Liver (tissue), 3 donors: Measurements from ENCODE around the gene FAM163A.

Experiments
- EGR1 ChIP-seq, 2 donors: IDR thresholded peaks; 2 replicates each; pipeline ENCODE4 v1.6.1; 2016 to 2018; ENCODE audit warnings: antibody characterized with exemption in 2 of 2, low read depth in 2 of 2
- GABPA ChIP-seq, 2 donors: IDR thresholded peaks in 1 of 2; conservative IDR thresholded peaks in 1 of 2; 2 replicates each; pipeline ENCODE4 v1.6.1; 2016; ENCODE audit warnings: antibody characterized with exemption in 2 of 2, mild to moderate bottlenecking in 1 of 2, moderate library complexity in 1 of 2
- HNF4A ChIP-seq, 2 donors: conservative IDR thresholded peaks; 2 replicates each; pipeline ENCODE4 v1.6.1; 2016; ENCODE audit warnings: antibody characterized with exemption in 2 of 2, mild to moderate bottlenecking in 2 of 2
- JUND ChIP-seq, 2 donors: IDR thresholded peaks; 2 replicates each; pipeline ENCODE4 v1.6.1; 2016; ENCODE audit warnings: antibody characterized with exemption in 2 of 2
- RAD21 ChIP-seq, 2 donors: IDR thresholded peaks; 2 replicates each; pipeline ENCODE4 v1.6.1; 2016; ENCODE audit warnings: antibody characterized with exemption in 2 of 2, mild to moderate bottlenecking in 2 of 2
- TF ChIP-seq, protein P1 (sequence below): fragments of 150-350 bp; IDR thresholded peaks from 2 replicates; pipeline ENCODE4 v1.5.1; 2017; ENCODE audit warnings: improper control_type of control experiment, low read depth, low read length; ENCODE audit not compliant: missing input control
- TF ChIP-seq, protein P2 (sequence below): IDR thresholded peaks from 2 replicates; pipeline ENCODE4 v1.6.1; 2016; ENCODE audit warnings: antibody characterized with exemption, mild to moderate bottlenecking
- donor health status: healthy.
- donor health status: healthy.

DNA sequence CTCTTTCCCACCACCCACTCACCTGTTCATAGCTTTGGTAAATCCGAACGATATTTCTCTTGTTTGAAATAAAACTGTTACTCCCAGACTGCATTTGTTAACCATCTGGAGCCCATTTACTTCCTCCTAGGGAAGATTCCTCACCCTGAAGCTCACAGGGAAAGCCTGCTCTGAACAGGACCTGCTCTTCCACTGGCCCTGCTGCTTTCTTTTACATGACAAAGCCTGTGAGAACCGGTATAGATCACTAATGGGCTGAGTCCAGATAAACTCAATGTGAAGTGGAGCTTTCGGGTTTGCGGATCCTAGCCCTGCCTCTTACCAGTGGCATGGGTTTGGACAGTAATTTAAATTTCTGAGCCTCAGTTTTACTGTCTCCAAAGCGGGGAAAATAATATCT is 45.2 kb downstream of the FAM163A start:
- TF ChIP-seq, protein P1, sequence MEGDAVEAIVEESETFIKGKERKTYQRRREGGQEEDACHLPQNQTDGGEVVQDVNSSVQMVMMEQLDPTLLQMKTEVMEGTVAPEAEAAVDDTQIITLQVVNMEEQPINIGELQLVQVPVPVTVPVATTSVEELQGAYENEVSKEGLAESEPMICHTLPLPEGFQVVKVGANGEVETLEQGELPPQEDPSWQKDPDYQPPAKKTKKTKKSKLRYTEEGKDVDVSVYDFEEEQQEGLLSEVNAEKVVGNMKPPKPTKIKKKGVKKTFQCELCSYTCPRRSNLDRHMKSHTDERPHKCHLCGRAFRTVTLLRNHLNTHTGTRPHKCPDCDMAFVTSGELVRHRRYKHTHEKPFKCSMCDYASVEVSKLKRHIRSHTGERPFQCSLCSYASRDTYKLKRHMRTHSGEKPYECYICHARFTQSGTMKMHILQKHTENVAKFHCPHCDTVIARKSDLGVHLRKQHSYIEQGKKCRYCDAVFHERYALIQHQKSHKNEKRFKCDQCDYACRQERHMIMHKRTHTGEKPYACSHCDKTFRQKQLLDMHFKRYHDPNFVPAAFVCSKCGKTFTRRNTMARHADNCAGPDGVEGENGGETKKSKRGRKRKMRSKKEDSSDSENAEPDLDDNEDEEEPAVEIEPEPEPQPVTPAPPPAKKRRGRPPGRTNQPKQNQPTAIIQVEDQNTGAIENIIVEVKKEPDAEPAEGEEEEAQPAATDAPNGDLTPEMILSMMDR, result no peak
- TF ChIP-seq, protein P2, sequence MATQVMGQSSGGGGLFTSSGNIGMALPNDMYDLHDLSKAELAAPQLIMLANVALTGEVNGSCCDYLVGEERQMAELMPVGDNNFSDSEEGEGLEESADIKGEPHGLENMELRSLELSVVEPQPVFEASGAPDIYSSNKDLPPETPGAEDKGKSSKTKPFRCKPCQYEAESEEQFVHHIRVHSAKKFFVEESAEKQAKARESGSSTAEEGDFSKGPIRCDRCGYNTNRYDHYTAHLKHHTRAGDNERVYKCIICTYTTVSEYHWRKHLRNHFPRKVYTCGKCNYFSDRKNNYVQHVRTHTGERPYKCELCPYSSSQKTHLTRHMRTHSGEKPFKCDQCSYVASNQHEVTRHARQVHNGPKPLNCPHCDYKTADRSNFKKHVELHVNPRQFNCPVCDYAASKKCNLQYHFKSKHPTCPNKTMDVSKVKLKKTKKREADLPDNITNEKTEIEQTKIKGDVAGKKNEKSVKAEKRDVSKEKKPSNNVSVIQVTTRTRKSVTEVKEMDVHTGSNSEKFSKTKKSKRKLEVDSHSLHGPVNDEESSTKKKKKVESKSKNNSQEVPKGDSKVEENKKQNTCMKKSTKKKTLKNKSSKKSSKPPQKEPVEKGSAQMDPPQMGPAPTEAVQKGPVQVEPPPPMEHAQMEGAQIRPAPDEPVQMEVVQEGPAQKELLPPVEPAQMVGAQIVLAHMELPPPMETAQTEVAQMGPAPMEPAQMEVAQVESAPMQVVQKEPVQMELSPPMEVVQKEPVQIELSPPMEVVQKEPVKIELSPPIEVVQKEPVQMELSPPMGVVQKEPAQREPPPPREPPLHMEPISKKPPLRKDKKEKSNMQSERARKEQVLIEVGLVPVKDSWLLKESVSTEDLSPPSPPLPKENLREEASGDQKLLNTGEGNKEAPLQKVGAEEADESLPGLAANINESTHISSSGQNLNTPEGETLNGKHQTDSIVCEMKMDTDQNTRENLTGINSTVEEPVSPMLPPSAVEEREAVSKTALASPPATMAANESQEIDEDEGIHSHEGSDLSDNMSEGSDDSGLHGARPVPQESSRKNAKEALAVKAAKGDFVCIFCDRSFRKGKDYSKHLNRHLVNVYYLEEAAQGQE, result no peak
- TF ChIP-seq RAD21 (IDR thresholded peaks at IDR 0.05) (no peak), HNF4A (conservative IDR thresholded peaks at IDR 0.05) (no peak), JUND (IDR thresholded peaks at IDR 0.05) (no peak), EGR1 (IDR thresholded peaks at IDR 0.05; ENCODE audit: low read depth in 2 of 2) (no peak), GABPA (IDR thresholded peaks at IDR 0.05 in 1 of 2, conservative IDR thresholded peaks at IDR 0.05 in 1 of 2) (no peak)
